ENCODE data around the gene LYSMD4. TPM values are rescaled to one million over a fixed set of nuclear protein-coding genes. Genes with fewer than 3 reads are reported as not detected.

LYSMD4 gene
- 5.6 and 6.0 TPM in 2 replicates for total RNA-seq

DNA sequence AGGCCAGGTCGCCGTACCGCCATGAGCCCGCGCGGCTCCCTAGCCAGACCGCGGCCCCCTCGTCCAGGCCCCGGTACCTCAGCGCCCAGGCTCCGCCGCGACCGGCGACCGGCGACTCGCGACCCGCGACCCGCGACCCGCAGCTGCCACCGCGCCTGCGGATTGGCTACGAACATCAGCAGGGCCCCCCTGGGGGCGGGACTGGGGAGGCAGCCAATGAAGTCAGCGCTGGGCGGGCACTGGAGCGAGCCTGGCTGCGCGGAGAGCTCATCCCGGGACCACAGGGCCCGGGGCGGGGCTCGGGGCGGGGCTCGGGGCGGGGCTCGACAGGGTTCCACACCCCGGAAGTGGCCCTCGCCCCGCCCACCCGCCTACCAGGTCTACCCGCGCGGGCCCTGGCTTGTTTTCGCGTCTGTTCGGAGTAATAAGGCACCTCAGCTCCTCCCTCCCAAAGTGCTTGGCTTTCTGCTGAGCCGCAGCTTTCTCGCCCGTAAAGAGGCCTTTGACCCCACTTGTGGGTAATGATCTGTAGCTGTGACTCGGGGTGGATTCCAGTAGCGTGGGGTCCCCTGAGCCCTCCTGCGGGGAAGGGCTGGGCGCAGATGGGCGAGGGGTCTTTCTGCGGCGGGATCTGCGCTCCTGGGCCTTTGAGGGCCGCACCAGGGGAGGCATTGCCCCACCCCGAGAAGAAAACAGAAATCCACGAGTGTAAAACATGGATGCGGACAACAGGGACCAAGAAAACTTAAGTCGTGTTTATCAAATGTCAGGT, at the start of gene LYSMD4:
Gene LYSMD4 (minus strand): TSS at position 170 of the 772 bp plus-strand sequence. CDS start 1,438 bp downstream, outside the sequence.

Small RNAs within 50 kb of the gene (small RNA-seq; reads per million reads assigned to genes)
- not detected for gene RF00019

Other genes starting within 250 kb of the LYSMD4 start
- 58.1 and 63.4 TPM in 2 replicates for gene MEF2A, start 167.5 kb downstream of the LYSMD4 start, total RNA-seq